Stimulated activated CD4-positive, alpha-beta T cell treated with anti-CD3 and anti-CD28 coated beads, Interleukin-15, amount 100 ng/mL, for 1 hour (primary cell): ENCODE measurements around the gene C2orf80.
"Not testable (repeated sequence)": the region's sequence is repeated elsewhere in the genome, so short reads cannot be mapped to it uniquely, and the experiment has no call there.

Experiments used
- DNase-seq, 2 donors: peaks; one replicate each; pipeline ENCODE4 v3.0.0-alpha.2; 2020; ENCODE audit warnings: low read depth in 1 of 2, low spot score in 1 of 2

The C2orf80 gene

GRCh38 chr2:208189810-208190503, at the start of gene C2orf80:
Gene C2orf80, minus strand, starts transcription at chr2:208190030. Its CDS starts 3,044 bp downstream, at chr2:208186986.
- no peak for DNase-seq

GRCh38 chr2:208235860-208236259, 46.0 kb upstream of the C2orf80 start:
- DNase-seq = no peak

- no peak for DNase-seq
Observed at GRCh38 chr2:208234786-208235185, 45.0 kb upstream of the C2orf80 start.

- no peak for DNase-seq
Observed at GRCh38 chr2:208228476-208228875, 38.6 kb upstream of the C2orf80 start.

- DNase-seq = no peak
Observed at GRCh38 chr2:208227581-208228232, 37.9 kb upstream of the C2orf80 start.

- DNase-seq = no peak
Observed at GRCh38 chr2:208224802-208225201, 35.0 kb upstream of the C2orf80 start.

GRCh38 chr2:208222351-208222750, 32.5 kb upstream of the C2orf80 start:
- DNase-seq = no peak

- not testable (repeated sequence) for DNase-seq
Observed at GRCh38 chr2:208221873-208222272, 32.0 kb upstream of the C2orf80 start.

GRCh38 chr2:208210688-208211451, 21.0 kb upstream of the C2orf80 start:
- DNase-seq = no peak

- DNase-seq = no peak
Observed at GRCh38 chr2:208208335-208209085, 18.7 kb upstream of the C2orf80 start.

- DNase-seq = no peak
Observed at GRCh38 chr2:208207769-208208168, 17.9 kb upstream of the C2orf80 start.

- DNase-seq = no peak
Observed at GRCh38 chr2:208204166-208204565, 14.3 kb upstream of the C2orf80 start.

GRCh38 chr2:208195531-208195930, 5.7 kb upstream of the C2orf80 start:
- DNase-seq = no peak

GRCh38 chr2:208192611-208193236, 2.9 kb upstream of the C2orf80 start:
- DNase-seq = no peak

- DNase-seq = no peak
Observed at GRCh38 chr2:208189069-208189809, 591 bp downstream of the C2orf80 start.

- no peak for DNase-seq
Observed at GRCh38 chr2:208186893-208187292, 2.9 kb downstream of the C2orf80 start.

- DNase-seq = no peak
Observed at GRCh38 chr2:208186465-208186864, 3.4 kb downstream of the C2orf80 start.

- no peak for DNase-seq
Observed at GRCh38 chr2:208183972-208184705, 5.7 kb downstream of the C2orf80 start.

- no peak for DNase-seq
Observed at GRCh38 chr2:208183526-208183925, 6.3 kb downstream of the C2orf80 start.
